Keratinocyte (primary cell): ENCODE data around the gene ZNF407. TPM values are rescaled to one million over a fixed set of nuclear protein-coding genes. Genes with fewer than 3 reads are reported as not detected.

ENCODE experiments used
- DNase-seq: peaks from one replicate; pipeline ENCODE4 v3.0.0-alpha.2; 2011; ENCODE audit warnings: low read depth, missing footprints, low spot score
- FAIRE-seq: peaks from 2 replicates; lab custom pipeline; 2011; peaks lifted over from hg19 to GRCh38; lab: Jason Lieb, UNC
- H2AFZ ChIP-seq: 2 replicates; pipeline ENCODE4 v1.6.0; 2012; ENCODE audit warnings: low read length, control low read depth, inconsistent platforms; ENCODE audit not compliant: control insufficient read depth
- H3K27ac ChIP-seq: 2 replicates; pipeline ENCODE4 v1.5.1; 2011; ENCODE audit warnings: low read length; ENCODE audit not compliant: control insufficient read depth, insufficient read depth
- H3K27me3 ChIP-seq: 3 replicates; pipeline ENCODE4 v1.6.0; 2011; ENCODE audit warnings: low read length; ENCODE audit not compliant: control insufficient read depth, insufficient read depth; ENCODE audit errors: extremely low read depth
- H3K36me3 ChIP-seq, 2 experiments: 2 replicates in 1 of 2; 3 replicates in 1 of 2; pipeline ENCODE4 v1.5.1; 2011; ENCODE audit warnings: low read length in 2 of 2, mild to moderate bottlenecking in 1 of 2; ENCODE audit not compliant: control insufficient read depth in 2 of 2, insufficient read depth in 2 of 2; ENCODE audit errors: extremely low read depth in 1 of 2
- H3K4me1 ChIP-seq: 3 replicates; pipeline ENCODE4 v1.5.1; 2011; ENCODE audit warnings: low read length; ENCODE audit not compliant: control insufficient read depth, insufficient read depth; ENCODE audit errors: extremely low read depth
- H3K4me2 ChIP-seq: 3 replicates; pipeline ENCODE4 v1.6.0; 2011; ENCODE audit warnings: low read depth, low read length; ENCODE audit not compliant: control insufficient read depth, insufficient read depth; ENCODE audit errors: extremely low read depth
- H3K4me3 ChIP-seq, 3 experiments: fragments of 200-600 bp in 1 of 3; sonication (generic) in 1 of 3; 2 replicates in 2 of 3; 3 replicates in 1 of 3; pipeline ENCODE4 v1.5.1; 2011 to 2016; ENCODE audit warnings: low read length in 3 of 3, mild to moderate bottlenecking in 3 of 3, control low read depth in 2 of 3, inconsistent platforms in 1 of 3, low read depth in 1 of 3, mixed read lengths in 1 of 3, mixed run types in 1 of 3, moderate library complexity in 1 of 3; ENCODE audit not compliant: control insufficient read depth in 2 of 3, insufficient read depth in 2 of 3; ENCODE audit errors: extremely low read depth in 1 of 3
- H3K79me2 ChIP-seq: 2 replicates; pipeline ENCODE4 v1.6.0; 2012; ENCODE audit warnings: low read length; ENCODE audit not compliant: control insufficient read depth, insufficient read depth
- H3K9ac ChIP-seq: 3 replicates; pipeline ENCODE4 v1.6.0; 2011; ENCODE audit warnings: low read length; ENCODE audit not compliant: control insufficient read depth, insufficient read depth; ENCODE audit errors: extremely low read depth
- H3K9me1 ChIP-seq: 3 replicates; pipeline ENCODE4 v1.6.0; 2011; ENCODE audit warnings: low read length; ENCODE audit not compliant: control insufficient read depth, insufficient read depth; ENCODE audit errors: extremely low read depth
- H3K9me3 ChIP-seq: 2 replicates; pipeline ENCODE4 v1.5.1; 2012; ENCODE audit warnings: low read depth, low read length; ENCODE audit not compliant: control insufficient read depth
- H4K20me1 ChIP-seq: 3 replicates; pipeline ENCODE4 v1.6.0; 2011; ENCODE audit warnings: low read length; ENCODE audit not compliant: control insufficient read depth, insufficient read depth; ENCODE audit errors: extremely low read depth
- EZH2 ChIP-seq: IDR thresholded peaks from one replicate; pipeline ENCODE4 v1.6.1; 2012; ENCODE audit warnings: inconsistent platforms, mild to moderate bottlenecking, low read length, moderate library complexity
- dilution Hi-C: fragments of 300-500 bp; cut with MboI; formaldehyde crosslinking; loops from one replicate; pipeline ENCODE4 v1.7.0; 2020; ENCODE audit warnings: low sequenced_read_pairs; ENCODE audit not compliant: extremely low pct_ligation_motif_present
- polyA plus RNA-seq, 5 experiments: library from polyadenylated mRNA; depleted of rRNA in 3 of 5; stranded (reverse) in 3 of 5; stranded (forward) in 1 of 5; unstranded in 1 of 5; fragments of >200 nt; gene quantifications; 1 replicate in 1 of 5; 2 replicates in 3 of 5; 3 replicates in 1 of 5; pipeline versions ENCODE4 v1.2.1 to v1.2.3, GENCODE V29; 2011 to 2012; ENCODE audit warnings: missing spikeins in 2 of 5, low read depth in 1 of 5, low replicate concordance in 1 of 5
- TF ChIP-seq, protein P1 (sequence below), 3 experiments: IDR thresholded peaks in 1 of 3; conservative IDR thresholded peaks in 1 of 3; optimal IDR thresholded peaks in 1 of 3; 2 replicates in 2 of 3; 3 replicates in 1 of 3; pipeline versions ENCODE3 to v1.5.1; 2011; ENCODE audit warnings: low read length in 3 of 3, mild to moderate bottlenecking in 3 of 3, moderate library complexity in 2 of 3, control low read depth in 1 of 3, inconsistent platforms in 1 of 3; ENCODE audit not compliant: insufficient read depth in 2 of 3; ENCODE audit errors: extremely low read depth in 1 of 3

Gene ZNF407
- polyA plus RNA-seq, 1 donor (not counting 4 experiments of a cell fraction or from before 2014, with no cell fraction given), result 3.8 TPM

DNA sequence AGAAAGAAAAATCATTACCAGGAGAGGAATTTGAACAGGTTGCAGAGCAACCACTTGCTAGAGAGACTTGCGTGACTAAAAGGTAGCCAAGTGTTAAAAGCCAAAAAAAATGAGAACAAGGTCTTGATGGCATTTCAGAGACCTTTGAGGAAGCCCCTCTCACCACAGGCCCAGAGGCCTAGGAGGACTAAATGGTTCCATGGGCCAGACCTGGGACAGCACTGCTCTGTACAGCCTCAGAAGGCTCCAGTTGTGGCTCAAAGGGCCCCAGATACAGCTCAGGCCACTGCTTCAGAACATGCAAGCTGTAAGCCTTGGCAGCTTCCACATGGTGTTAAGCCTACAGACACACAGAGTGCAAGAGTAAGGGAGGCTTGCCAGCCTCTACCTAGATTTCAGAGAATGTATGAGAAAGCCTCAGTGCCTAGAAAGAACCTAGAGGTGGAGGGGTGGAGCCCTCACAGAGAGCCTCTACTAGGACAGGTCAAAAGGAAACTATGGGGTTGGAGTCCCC, 48.0 kb upstream of the ZNF407 start:
- no peak overlapping the region for H3K27ac ChIP-seq
- H3K4me3 ChIP-seq, result no peak overlapping the region
- no peak overlapping the region for H3K9ac ChIP-seq
- dilution Hi-C loops, result no loop called here
- H4K20me1 ChIP-seq, result no peaks in the 10 kb centered on the region
- H3K4me1 ChIP-seq, result no peaks in the 10 kb centered on the region
- H3K79me2 ChIP-seq, result no peaks in the 10 kb centered on the region
- no peaks in the 10 kb centered on the region for H3K9me3 ChIP-seq
- H3K9me1 ChIP-seq, result no peaks in the 10 kb centered on the region
- DNase-seq, result no peak
- H3K36me3 ChIP-seq, result no peaks in the 10 kb centered on the region
- H2AFZ ChIP-seq, result no peak overlapping the region
- TF ChIP-seq, protein P1, sequence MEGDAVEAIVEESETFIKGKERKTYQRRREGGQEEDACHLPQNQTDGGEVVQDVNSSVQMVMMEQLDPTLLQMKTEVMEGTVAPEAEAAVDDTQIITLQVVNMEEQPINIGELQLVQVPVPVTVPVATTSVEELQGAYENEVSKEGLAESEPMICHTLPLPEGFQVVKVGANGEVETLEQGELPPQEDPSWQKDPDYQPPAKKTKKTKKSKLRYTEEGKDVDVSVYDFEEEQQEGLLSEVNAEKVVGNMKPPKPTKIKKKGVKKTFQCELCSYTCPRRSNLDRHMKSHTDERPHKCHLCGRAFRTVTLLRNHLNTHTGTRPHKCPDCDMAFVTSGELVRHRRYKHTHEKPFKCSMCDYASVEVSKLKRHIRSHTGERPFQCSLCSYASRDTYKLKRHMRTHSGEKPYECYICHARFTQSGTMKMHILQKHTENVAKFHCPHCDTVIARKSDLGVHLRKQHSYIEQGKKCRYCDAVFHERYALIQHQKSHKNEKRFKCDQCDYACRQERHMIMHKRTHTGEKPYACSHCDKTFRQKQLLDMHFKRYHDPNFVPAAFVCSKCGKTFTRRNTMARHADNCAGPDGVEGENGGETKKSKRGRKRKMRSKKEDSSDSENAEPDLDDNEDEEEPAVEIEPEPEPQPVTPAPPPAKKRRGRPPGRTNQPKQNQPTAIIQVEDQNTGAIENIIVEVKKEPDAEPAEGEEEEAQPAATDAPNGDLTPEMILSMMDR (optimal IDR thresholded peaks at IDR 0.05 in 1 of 3, IDR thresholded peaks at IDR 0.05 in 1 of 3, conservative IDR thresholded peaks at IDR 0.05 in 1 of 3; ENCODE audit: extremely low read depth in 1 of 3, insufficient read depth in 2 of 3, low read length in 3 of 3), result no peak
- TF ChIP-seq EZH2, result no peak
- no peak for FAIRE-seq
- peaks cover 4% of the 10 kb centered on the region for H3K27me3 ChIP-seq
- H3K4me2 ChIP-seq, result no peak overlapping the region

DNA sequence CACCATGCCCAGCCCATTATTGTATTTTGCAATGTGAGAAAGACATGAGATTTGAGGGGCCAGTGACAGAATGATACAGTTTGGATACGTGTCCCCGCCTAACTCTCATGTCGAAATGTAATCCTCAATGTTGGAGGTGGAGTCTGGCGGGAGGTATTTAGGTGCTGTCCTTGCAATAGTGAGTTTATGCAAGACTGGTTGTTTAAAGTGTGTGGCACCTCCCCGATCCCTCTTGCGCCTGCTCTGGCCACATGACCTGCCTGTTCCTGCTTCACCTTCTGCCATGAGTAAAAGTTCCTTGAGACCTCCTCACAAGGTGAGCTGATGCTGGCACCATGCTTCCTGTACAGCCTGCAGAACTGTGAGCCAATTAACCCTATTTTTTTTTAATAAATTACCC, 46.8 kb upstream of the ZNF407 start:
- no peak for FAIRE-seq
- peaks cover 4% of the 10 kb centered on the region for H3K27me3 ChIP-seq
- H3K4me2 ChIP-seq, result no peak overlapping the region
- no peak overlapping the region for H3K27ac ChIP-seq
- no peaks in the 10 kb centered on the region for H3K9me3 ChIP-seq
- no peaks in the 10 kb centered on the region for H3K79me2 ChIP-seq
- TF ChIP-seq, protein P1 (optimal IDR thresholded peaks at IDR 0.05 in 1 of 3, IDR thresholded peaks at IDR 0.05 in 1 of 3, conservative IDR thresholded peaks at IDR 0.05 in 1 of 3; ENCODE audit: extremely low read depth in 1 of 3, insufficient read depth in 2 of 3, low read length in 3 of 3), result no peak
- no peak for TF ChIP-seq EZH2
- H3K9me1 ChIP-seq, result no peaks in the 10 kb centered on the region
- H4K20me1 ChIP-seq, result no peaks in the 10 kb centered on the region
- no peaks in the 10 kb centered on the region for H3K36me3 ChIP-seq
- H2AFZ ChIP-seq, result no peak overlapping the region
- H3K4me1 ChIP-seq, result no peaks in the 10 kb centered on the region
- no peak for DNase-seq
- no peak overlapping the region for H3K4me3 ChIP-seq
- no peak overlapping the region for H3K9ac ChIP-seq
- dilution Hi-C loops, result no loop called here
